Gastrocnemius medialis (tissue), 4 donors: ENCODE data around the gene RGL3.

Source experiments
- CTCF ChIP-seq, 5 experiments: fragments of 450-650 bp in 3 of 5; fragments of 200-600 bp in 2 of 5; sonication (generic) in 2 of 5; IDR thresholded peaks in 4 of 5; conservative IDR thresholded peaks in 1 of 5; 1 replicate in 4 of 5; 2 replicates in 1 of 5; pipeline ENCODE4 v1.5.1; 2016 to 2019; ENCODE audit warnings: antibody characterized with exemption in 5 of 5, mild to moderate bottlenecking in 3 of 5, moderate library complexity in 3 of 5
- POLR2A ChIP-seq, 2 donors: fragments of 450-650 bp; IDR thresholded peaks; one replicate each; pipeline ENCODE4 v1.6.1; 2017; ENCODE audit warnings: antibody characterized with exemption in 2 of 2, mild to moderate bottlenecking in 2 of 2, moderate library complexity in 2 of 2

- TF ChIP-seq POLR2A (IDR thresholded peaks at IDR 0.05), result no peak
- no peak for TF ChIP-seq CTCF (IDR thresholded peaks at IDR 0.05 in 4 of 5, conservative IDR thresholded peaks at IDR 0.05 in 1 of 5)
Observed at GRCh38 chr19:11464333-11465265, 45.5 kb upstream of the RGL3 start.
